ENCODE data around the gene DOK7.

DOK7 gene

GRCh38 chr4:3480528-3481112 is 17.5 kb downstream of the DOK7 start:
- H3K27ac ChIP-seq, result no peak overlapping the region
- TF ChIP-seq ZFX (IDR thresholded peaks at IDR 0.05; ENCODE audit: borderline replicate concordance) (no peak), CTCF (IDR thresholded peaks at IDR 0.05) (peak; percentile 99)

GRCh38 chr4:3481113-3481531 is 18.0 kb downstream of the DOK7 start:
- TF ChIP-seq ZFX (IDR thresholded peaks at IDR 0.05; ENCODE audit: borderline replicate concordance) (no peak), CTCF (IDR thresholded peaks at IDR 0.05) (no peak)
- H3K27ac ChIP-seq, result no peak overlapping the region

GRCh38 chr4:3481783-3482393 is 18.8 kb downstream of the DOK7 start:
- no peak overlapping the region for H3K27ac ChIP-seq
- TF ChIP-seq ZFX (IDR thresholded peaks at IDR 0.05; ENCODE audit: borderline replicate concordance) (no peak), CTCF (IDR thresholded peaks at IDR 0.05) (no peak)

- no peak overlapping the region for H3K27ac ChIP-seq
- TF ChIP-seq CTCF (IDR thresholded peaks at IDR 0.05) (no peak), ZFX (IDR thresholded peaks at IDR 0.05; ENCODE audit: borderline replicate concordance) (no peak)
Observed at GRCh38 chr4:3482707-3483106, 19.6 kb downstream of the DOK7 start.

GRCh38 chr4:3483471-3483921 is 20.4 kb downstream of the DOK7 start:
- no peak overlapping the region for H3K27ac ChIP-seq
- TF ChIP-seq CTCF (IDR thresholded peaks at IDR 0.05), result no peak
- TF ChIP-seq ZFX (IDR thresholded peaks at IDR 0.05; ENCODE audit: borderline replicate concordance), result no peak

GRCh38 chr4:3484057-3484973 is 21.2 kb downstream of the DOK7 start:
- TF ChIP-seq CTCF (IDR thresholded peaks at IDR 0.05) (no peak), ZFX (IDR thresholded peaks at IDR 0.05; ENCODE audit: borderline replicate concordance) (no peak)
- no peak overlapping the region for H3K27ac ChIP-seq

Measured in 22Rv1 (cell line).